T-helper 2 cell (primary cell): ENCODE results near the gene SBNO2.

Source experiments
- DNase-seq, 5 experiments: peaks; one replicate each; pipeline versions ENCODE4 v3.0.0 to v3.0.0-alpha.2; 2012 to 2022

SBNO2 gene

GRCh38 chr19:1168572-1169410 is 5.3 kb downstream of the SBNO2 start:
- no peak for DNase-seq

- no peak for DNase-seq
Observed at GRCh38 chr19:1167687-1168571, 6.1 kb downstream of the SBNO2 start.

GRCh38 chr19:1166872-1167573 is 7.0 kb downstream of the SBNO2 start:
- no peak for DNase-seq

GRCh38 chr19:1164684-1165531 is 9.2 kb downstream of the SBNO2 start:
- DNase-seq = no peak

- DNase-seq = no peak
Observed at GRCh38 chr19:1163934-1164683, 10.0 kb downstream of the SBNO2 start.

GRCh38 chr19:1163283-1163933 is 10.7 kb downstream of the SBNO2 start:
- no peak for DNase-seq

GRCh38 chr19:1162404-1163282 is 11.4 kb downstream of the SBNO2 start:
- no peak for DNase-seq

- DNase-seq = no peak
Observed at GRCh38 chr19:1161716-1162115, 12.4 kb downstream of the SBNO2 start.

- DNase-seq = no peak
Observed at GRCh38 chr19:1159864-1160595, 14.0 kb downstream of the SBNO2 start.

- DNase-seq = no peak
Observed at GRCh38 chr19:1158885-1159448, 15.1 kb downstream of the SBNO2 start.

- no peak for DNase-seq
Observed at GRCh38 chr19:1157931-1158884, 15.9 kb downstream of the SBNO2 start.

- DNase-seq = no peak
Observed at GRCh38 chr19:1156830-1157615, 17.0 kb downstream of the SBNO2 start.

GRCh38 chr19:1156305-1156801 is 17.7 kb downstream of the SBNO2 start:
- DNase-seq = no peak

GRCh38 chr19:1155352-1156304 is 18.4 kb downstream of the SBNO2 start:
- DNase-seq = no peak

- DNase-seq = no peak
Observed at GRCh38 chr19:1154731-1155351, 19.2 kb downstream of the SBNO2 start.
